ENCODE results near the gene CD40LG.

DNA sequence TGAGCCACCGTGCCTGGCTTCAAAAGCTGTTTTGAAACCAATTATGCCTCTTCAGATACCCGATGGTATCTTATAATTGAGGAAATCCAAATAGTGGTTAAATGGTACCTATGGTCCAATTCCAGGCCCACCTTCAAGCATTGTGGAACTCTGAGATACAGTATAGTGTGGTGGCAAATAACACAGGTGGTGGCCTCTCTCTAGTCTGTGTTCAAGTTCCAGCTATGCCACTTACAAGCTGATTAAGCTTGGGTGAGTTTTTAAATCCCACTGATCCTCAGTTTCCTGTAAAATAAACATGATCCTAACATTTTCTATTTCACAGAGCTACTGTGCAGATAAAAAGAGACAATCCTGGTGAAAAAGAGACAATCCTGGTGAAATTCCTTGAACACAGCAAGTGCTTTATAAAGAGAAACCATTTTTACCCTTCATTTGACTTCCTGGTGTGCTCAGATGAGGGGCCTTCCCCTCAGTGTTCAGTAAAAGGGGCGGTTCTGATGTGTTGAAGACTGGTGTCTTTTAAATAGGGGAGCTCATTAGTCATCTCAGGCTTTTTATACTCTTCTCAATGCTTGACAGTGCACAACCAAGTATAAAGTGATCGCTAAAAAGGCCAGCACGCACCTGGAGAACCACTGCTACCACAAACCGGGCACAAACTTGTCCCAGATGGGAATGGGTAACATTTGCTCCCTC lies 30.8 kb upstream of the CD40LG start:
- no peak for TF ChIP-seq CTCF (IDR thresholded peaks at IDR 0.05; ENCODE audit: low read depth, low read length, missing input control)
- TF ChIP-seq ATF3 (IDR thresholded peaks at IDR 0.05): no peak
- TF ChIP-seq JUND (IDR thresholded peaks at IDR 0.05): no peak
